GM12892 (cell line): ENCODE results near the gene RNPEPL1.

ENCODE experiments used
- POLR2A ChIP-seq: IDR thresholded peaks from 2 replicates; pipeline ENCODE4 v1.6.1; 2011; ENCODE audit warnings: low read depth, low read length, control low read depth
- POLR2AphosphoS5 ChIP-seq: IDR thresholded peaks from 2 replicates; pipeline ENCODE4 v1.6.1; 2011; ENCODE audit warnings: low read depth, low read length, control low read depth

GRCh38 chr2:240622531-240623235, 54.4 kb downstream of the RNPEPL1 start:
- TF ChIP-seq POLR2A (no peak), POLR2AphosphoS5 (no peak)
